CD4-positive, CD25-positive, alpha-beta regulatory T cell (primary cell): ENCODE data around the gene STAMBP. TPM values are rescaled to one million over a fixed set of nuclear protein-coding genes. Genes with fewer than 3 reads are reported as not detected.

ENCODE experiments used
- ATAC-seq, 2 donors: fragments of 150-1000 bp; cut with Tn5 transposase; one replicate each; pipeline ENCODE4 v1.10.0; 2021; ENCODE audit warnings: low read depth in 2 of 2, moderate number of reproducible peaks in 2 of 2, moderate library complexity in 1 of 2
- DNase-seq, 3 donors: peaks; one replicate each; pipeline versions ENCODE4 v3.0.0 to v3.0.0-alpha.2; 2012 to 2022; ENCODE audit warnings: mixed read lengths in 1 of 3
- H3K27ac ChIP-seq: one replicate; pipeline ENCODE4 v1.7.0; 2013; ENCODE audit warnings: mild to moderate bottlenecking, low read length; ENCODE audit not compliant: insufficient read depth, poor library complexity, severe bottlenecking
- H3K27me3 ChIP-seq: one replicate; pipeline ENCODE4 v1.7.0; 2013; ENCODE audit warnings: low read length; ENCODE audit not compliant: control insufficient read depth, insufficient read depth
- H3K36me3 ChIP-seq: one replicate; pipeline ENCODE4 v1.7.0; 2013; ENCODE audit warnings: mild to moderate bottlenecking, low read length, moderate library complexity; ENCODE audit not compliant: control insufficient read depth, insufficient read depth
- H3K4me1 ChIP-seq: 2 replicates; pipeline ENCODE4 v1.7.0; 2013; ENCODE audit warnings: mild to moderate bottlenecking, low read length; ENCODE audit not compliant: insufficient read depth, control insufficient read depth, poor library complexity, severe bottlenecking
- H3K4me3 ChIP-seq: one replicate; pipeline ENCODE4 v1.7.0; 2013; ENCODE audit warnings: low read depth, mild to moderate bottlenecking, low read length, moderate library complexity
- H3K9me3 ChIP-seq, 2 experiments: 1 replicate in 1 of 2; 2 replicates in 1 of 2; pipeline ENCODE4 v1.7.0; 2013; ENCODE audit warnings: low read length in 2 of 2, mild to moderate bottlenecking in 1 of 2, moderate library complexity in 1 of 2; ENCODE audit not compliant: control insufficient read depth in 2 of 2
- H3K27ac Mint-ChIP-seq, 3 donors: one replicate each; pipeline ENCODE4 v1.8.0; 2020 to 2022; ENCODE audit warnings: mild to moderate bottlenecking in 3 of 3, mixed read lengths in 3 of 3, moderate library complexity in 2 of 3
- H3K27me3 Mint-ChIP-seq: one replicate; pipeline ENCODE4 v1.8.0; 2022; ENCODE audit warnings: mild to moderate bottlenecking, mixed read lengths
- H3K36me3 Mint-ChIP-seq: one replicate; pipeline ENCODE4 v1.8.0; 2020; ENCODE audit warnings: mixed read lengths
- H3K4me1 Mint-ChIP-seq, 4 donors: one replicate each; pipeline ENCODE4 v1.8.0; 2020 to 2022; ENCODE audit warnings: mixed read lengths in 4 of 4, mild to moderate bottlenecking in 1 of 4
- H3K4me3 Mint-ChIP-seq, 4 donors: one replicate each; pipeline ENCODE4 v1.8.0; 2020 to 2022; ENCODE audit warnings: mild to moderate bottlenecking in 4 of 4, mixed read lengths in 4 of 4, moderate library complexity in 3 of 4
- H3K9me3 Mint-ChIP-seq, 7 donors: one replicate each; pipeline ENCODE4 v1.8.0; 2020 to 2022; ENCODE audit warnings: mixed read lengths in 7 of 7, mild to moderate bottlenecking in 3 of 7, moderate library complexity in 2 of 7
- polyA plus RNA-seq, 4 donors: library from polyadenylated mRNA; unstranded; fragments of 300-500 nt; fragmentation: Illumina TruSeq; gene quantifications; one replicate each; pipeline ENCODE4 v1.2.3, GENCODE V29; 2021
- total RNA-seq: library from RNA; stranded (reverse); gene quantifications from one replicate; pipeline ENCODE4 v1.2.3, GENCODE V29; 2022

The STAMBP gene
- total and polyA plus RNA-seq, 5 donors from 2014 or later: 32.9 to 66.4 (median 49.8) TPM

DNA sequence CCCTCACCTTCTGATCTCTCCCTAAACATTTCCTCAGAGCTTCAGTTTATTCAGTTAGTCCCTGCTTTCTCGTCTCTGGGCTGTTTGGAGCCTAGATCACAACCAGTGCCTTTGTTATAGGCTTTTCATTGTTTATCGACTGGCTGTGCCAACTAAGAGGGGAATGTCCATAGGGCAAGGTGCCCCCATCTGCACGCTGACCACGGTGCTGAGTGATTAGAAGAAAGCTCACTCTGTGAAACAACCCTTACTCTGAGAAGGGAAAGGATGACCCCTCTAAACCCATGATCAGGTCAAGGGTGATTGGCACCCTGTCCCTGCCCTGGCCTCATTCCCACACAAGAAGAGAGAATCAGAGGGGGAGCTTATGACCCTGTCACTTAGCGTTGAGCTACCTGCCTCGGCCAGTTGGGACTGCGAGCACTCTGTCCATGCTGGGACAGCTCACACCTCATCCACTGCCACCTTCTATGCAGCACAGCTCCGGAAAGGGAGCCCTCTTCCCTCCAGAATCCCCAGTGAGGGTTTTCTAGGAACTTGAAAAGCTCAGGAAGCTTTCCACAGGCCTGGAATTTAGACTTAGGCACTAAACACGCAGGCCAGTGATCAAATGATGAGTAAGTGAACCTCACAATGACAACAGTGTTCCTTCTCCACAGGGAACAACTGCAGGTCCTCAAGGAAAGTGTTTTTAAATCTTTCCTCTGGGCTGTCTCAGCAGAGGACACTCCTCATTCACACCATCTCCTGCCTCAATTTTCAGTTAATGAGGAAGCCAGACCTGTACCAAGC, 61.7 kb downstream of the STAMBP start:
- Histone ChIP-seq H3K4me1 (no peaks in the 10 kb centered on the region), H3K4me3 (no peak overlapping the region), H3K9me3 (no peaks in the 10 kb centered on the region), H3K27me3 (no peaks in the 10 kb centered on the region), H3K36me3 (no peaks in the 10 kb centered on the region), H3K27ac (no peak overlapping the region)
- DNase-seq (no peak), ATAC-seq (no peak)
- peaks cover 0 to 3% (median 0%) of the 10 kb centered on the region in 7 donors for H3K9me3 Mint-ChIP-seq
- H3K27me3 Mint-ChIP-seq: peaks cover 8% of the 10 kb centered on the region
- no peak overlapping the region for H3K4me3 Mint-ChIP-seq
- peaks cover 6 to 38% (median 11%) of the 10 kb centered on the region in 4 donors for H3K4me1 Mint-ChIP-seq
- H3K36me3 Mint-ChIP-seq: no peaks in the 10 kb centered on the region
- peak overlapping the region in 1 of 3 donors; percentile 28 for H3K27ac Mint-ChIP-seq

DNA sequence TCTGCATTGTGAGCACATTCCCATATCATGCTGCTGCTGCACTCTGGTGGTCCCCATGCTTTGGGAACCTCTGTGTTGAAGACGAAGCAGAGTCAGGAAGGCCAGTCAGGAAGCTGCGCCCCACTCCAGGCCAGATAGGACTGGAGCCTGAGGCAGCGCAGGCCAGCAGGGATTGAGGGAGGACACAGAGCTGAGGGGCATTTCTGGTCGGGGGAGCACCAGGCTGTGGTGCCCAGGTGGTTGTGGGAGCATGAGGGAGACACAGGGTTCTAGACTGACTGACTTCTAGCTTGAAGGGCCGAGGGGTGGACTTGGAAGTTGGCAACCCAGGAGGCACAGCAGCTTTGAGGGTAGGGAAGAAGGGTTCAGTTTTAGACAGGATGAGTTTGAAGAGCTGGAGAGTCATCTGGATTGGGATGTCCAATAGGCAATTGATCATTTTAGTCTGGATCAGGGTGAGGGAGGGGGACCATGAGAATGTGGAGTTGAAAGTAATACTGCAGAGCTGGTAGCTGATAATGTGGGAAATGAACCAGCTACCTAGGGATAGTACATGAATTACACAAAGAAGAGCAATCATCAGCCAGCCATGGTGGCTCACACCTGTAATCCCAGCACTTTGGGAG, 62.6 kb downstream of the STAMBP start:
- Mint-ChIP-seq H3K27ac (peak overlapping the region in 2 of 3 donors; percentile 28 to 34), H3K36me3 (no peaks in the 10 kb centered on the region), H3K4me3 (no peak overlapping the region), H3K4me1 (peaks cover 6 to 35% (median 9%) of the 10 kb centered on the region in 4 donors), H3K27me3 (peaks cover 4% of the 10 kb centered on the region), H3K9me3 (peaks cover 0 to 2% (median 0%) of the 10 kb centered on the region in 7 donors)
- no peaks in the 10 kb centered on the region for H3K4me1 ChIP-seq
- H3K9me3 ChIP-seq: no peaks in the 10 kb centered on the region
- ATAC-seq (no peak), DNase-seq (no peak)
- H3K27ac ChIP-seq: no peak overlapping the region
- H3K27me3 ChIP-seq: no peaks in the 10 kb centered on the region
- no peaks in the 10 kb centered on the region for H3K36me3 ChIP-seq
- H3K4me3 ChIP-seq: no peak overlapping the region

DNA sequence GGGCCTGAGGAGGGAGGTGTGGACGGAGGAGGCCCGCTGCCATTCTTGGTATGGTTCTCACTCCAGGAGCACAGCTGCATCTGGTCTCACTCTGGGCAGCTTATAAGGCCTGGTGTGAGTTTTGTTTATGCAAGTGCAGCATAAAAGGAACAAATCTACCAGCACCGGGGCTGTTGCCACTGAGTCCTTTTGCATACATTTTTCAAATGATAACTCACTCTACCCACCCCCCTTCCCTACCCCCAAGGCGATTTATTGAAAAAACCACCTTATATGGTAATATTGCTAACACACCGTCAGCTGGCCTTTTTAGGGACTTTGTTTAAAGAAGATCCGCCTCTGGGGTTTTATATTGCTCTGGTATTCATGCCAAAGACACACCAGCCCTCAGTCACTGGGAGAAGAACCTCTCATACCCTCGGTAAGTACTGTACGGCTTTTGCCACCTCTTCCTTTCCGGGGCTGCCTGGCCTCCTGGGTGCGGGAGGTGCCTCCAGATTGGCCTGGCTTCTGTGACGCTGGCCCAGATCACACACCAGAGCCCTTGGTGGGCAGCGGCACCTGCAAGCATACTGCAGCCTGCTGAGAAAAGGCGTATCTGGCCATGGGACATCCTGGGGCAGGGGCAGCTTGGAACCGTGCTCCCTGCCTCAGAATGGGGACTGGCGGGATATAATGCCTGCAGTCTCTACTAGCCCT, 64.0 kb downstream of the STAMBP start, which contains the start of gene ACTG2:
TSS of gene ACTG2 (plus strand) at position 378 of the 699 bp plus-strand sequence. CDS start 8,304 bp downstream, outside the sequence.
- Histone ChIP-seq H3K27me3 (no peaks in the 10 kb centered on the region), H3K9me3 (no peaks in the 10 kb centered on the region), H3K4me3 (no peak within 1 kb of the TSS), H3K27ac (no peak within 1 kb of the TSS), H3K36me3 (no peaks in the 10 kb centered on the region), H3K4me1 (no peaks in the 10 kb centered on the region)
- H3K9me3 Mint-ChIP-seq: no peaks in the 10 kb centered on the region
- H3K27me3 Mint-ChIP-seq: peaks cover 4% of the 10 kb centered on the region
- no peak for ATAC-seq
- H3K36me3 Mint-ChIP-seq: no peaks in the 10 kb centered on the region
- no peak for DNase-seq
- peak within 1 kb of the TSS in 2 of 3 donors; percentile 36 to 41 for H3K27ac Mint-ChIP-seq
- no peak within 1 kb of the TSS for H3K4me3 Mint-ChIP-seq
- H3K4me1 Mint-ChIP-seq: peaks cover 6 to 32% (median 8%) of the 10 kb centered on the region in 4 donors

DNA sequence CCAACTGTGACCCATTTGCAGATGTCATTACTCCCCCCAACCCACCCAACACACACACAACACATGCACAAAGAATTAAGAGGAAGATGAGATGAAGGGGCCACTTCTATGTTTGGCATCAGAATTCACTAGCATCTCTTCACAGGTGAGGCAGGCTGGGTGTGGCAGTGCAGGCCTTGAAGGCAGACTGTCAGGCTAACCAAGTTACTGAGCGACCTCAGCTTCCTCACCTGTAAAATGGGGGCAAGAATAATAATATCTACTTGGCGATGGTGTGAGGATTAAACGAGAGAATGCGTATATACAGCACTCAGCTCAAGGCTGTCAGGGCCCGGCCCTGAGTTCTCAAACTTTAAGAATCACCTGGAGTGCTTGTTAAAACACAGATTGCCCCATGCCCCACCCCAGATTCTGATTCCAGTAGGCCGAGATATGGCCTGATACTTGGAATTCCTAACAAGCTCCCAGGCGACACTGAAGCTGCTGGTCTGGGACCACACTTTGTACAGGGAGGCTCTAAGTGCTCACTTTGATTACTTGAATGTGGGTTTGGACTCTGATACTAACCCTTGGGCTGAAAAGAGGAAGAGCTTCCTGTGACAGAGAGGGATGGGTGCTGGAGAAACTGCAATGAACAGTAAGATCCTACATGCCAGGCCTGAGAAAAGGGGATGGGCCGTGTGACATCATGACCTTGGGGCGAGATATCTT, 65.2 kb downstream of the STAMBP start:
- Mint-ChIP-seq H3K27ac (peak overlapping the region; percentile 56 to 83 (median 83)), H3K9me3 (no peaks in the 10 kb centered on the region), H3K27me3 (peaks cover 4% of the 10 kb centered on the region), H3K4me1 (peaks cover 0 to 23% (median 4%) of the 10 kb centered on the region in 4 donors), H3K36me3 (no peaks in the 10 kb centered on the region), H3K4me3 (no peak overlapping the region)
- ATAC-seq (no peak), DNase-seq (peak in 1 of 3 donors; percentile 30)
- Histone ChIP-seq H3K36me3 (no peaks in the 10 kb centered on the region), H3K27me3 (no peaks in the 10 kb centered on the region), H3K9me3 (no peaks in the 10 kb centered on the region), H3K4me3 (no peak overlapping the region), H3K27ac (no peak overlapping the region), H3K4me1 (no peaks in the 10 kb centered on the region)

DNA sequence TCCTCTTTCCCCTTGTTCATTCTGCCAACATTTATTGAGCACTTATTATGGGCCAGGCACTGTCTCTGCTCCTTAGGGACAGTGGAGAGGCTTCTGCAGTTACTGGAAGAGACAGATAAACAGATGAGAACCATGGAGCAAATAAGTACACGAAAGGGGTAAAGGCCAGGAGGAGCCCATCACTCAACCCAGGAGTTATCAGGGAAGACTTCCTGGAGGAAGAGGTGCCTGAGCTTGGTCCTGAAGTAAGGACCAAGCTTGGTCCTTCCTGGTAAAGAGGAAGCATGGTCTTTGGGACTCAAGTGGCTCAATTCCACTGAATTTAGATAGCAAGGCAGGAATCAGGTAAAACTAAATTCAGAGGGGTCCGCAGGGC, 65.7 kb downstream of the STAMBP start:
- Histone ChIP-seq H3K9me3 (no peaks in the 10 kb centered on the region), H3K36me3 (no peaks in the 10 kb centered on the region), H3K27me3 (no peaks in the 10 kb centered on the region), H3K27ac (no peak overlapping the region), H3K4me1 (no peaks in the 10 kb centered on the region), H3K4me3 (no peak overlapping the region)
- H3K36me3 Mint-ChIP-seq: no peaks in the 10 kb centered on the region
- peaks cover 4% of the 10 kb centered on the region for H3K27me3 Mint-ChIP-seq
- DNase-seq (no peak), ATAC-seq (no peak)
- H3K27ac Mint-ChIP-seq: peak overlapping the region; percentile 56 to 83 (median 83)
- H3K4me3 Mint-ChIP-seq: no peak overlapping the region
- H3K9me3 Mint-ChIP-seq: no peaks in the 10 kb centered on the region
- peaks cover 0 to 23% (median 4%) of the 10 kb centered on the region in 4 donors for H3K4me1 Mint-ChIP-seq

DNA sequence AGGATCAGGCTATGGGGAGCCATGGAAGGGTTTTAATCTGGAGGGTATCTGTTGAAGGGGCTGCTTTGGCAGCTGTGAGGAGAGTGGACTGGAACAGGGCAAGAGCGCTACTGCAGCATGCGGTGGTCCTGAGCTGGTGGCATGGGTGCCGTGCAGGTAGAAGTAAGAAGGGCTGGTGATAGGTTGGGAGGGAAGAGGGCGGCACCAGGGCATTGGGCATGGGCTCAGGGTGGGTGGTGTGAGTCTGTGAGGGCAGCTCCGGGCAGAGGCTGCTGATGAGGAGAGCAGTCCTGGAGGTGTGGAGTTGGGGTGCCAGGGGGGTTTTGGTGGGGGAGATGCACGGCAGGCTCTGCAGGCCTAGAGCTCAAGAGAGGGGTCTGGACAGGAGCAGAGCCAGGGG, 66.1 kb downstream of the STAMBP start:
- Mint-ChIP-seq H3K27ac (peak overlapping the region; percentile 38 to 83 (median 83)), H3K4me1 (peaks cover 0 to 23% (median 4%) of the 10 kb centered on the region in 4 donors), H3K4me3 (peak overlapping the region in 1 of 4 donors; percentile 44)

DNA sequence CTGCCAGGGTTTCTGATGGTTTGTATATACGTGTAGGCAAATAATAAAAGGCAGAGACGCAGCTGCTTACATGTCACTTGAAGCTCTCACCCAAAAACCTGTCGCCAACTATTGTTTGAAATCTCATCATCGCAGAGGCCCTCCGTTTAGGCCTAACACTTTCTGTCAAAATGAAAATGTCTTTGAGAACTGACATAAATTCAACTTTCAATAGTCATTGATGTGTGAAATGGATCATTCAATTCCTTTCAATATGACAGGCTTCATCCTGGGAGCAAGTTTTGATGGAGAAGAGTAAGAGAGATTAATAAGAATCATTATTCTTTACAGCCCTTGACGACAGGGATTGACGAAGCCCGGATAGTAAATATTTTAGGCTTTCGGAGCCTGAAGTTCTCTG, 66.7 kb downstream of the STAMBP start:
- Mint-ChIP-seq H3K27ac (peak overlapping the region in 2 of 3 donors; percentile 63 to 83), H3K27me3 (peaks cover 4% of the 10 kb centered on the region), H3K9me3 (no peaks in the 10 kb centered on the region), H3K4me1 (peaks cover 0 to 23% (median 4%) of the 10 kb centered on the region in 4 donors), H3K36me3 (no peaks in the 10 kb centered on the region), H3K4me3 (no peak overlapping the region)
- H3K4me3 ChIP-seq: no peak overlapping the region
- no peaks in the 10 kb centered on the region for H3K27me3 ChIP-seq
- H3K27ac ChIP-seq: no peak overlapping the region
- H3K4me1 ChIP-seq: no peaks in the 10 kb centered on the region
- no peaks in the 10 kb centered on the region for H3K36me3 ChIP-seq
- ATAC-seq (no peak), DNase-seq (no peak)
- H3K9me3 ChIP-seq: no peaks in the 10 kb centered on the region

More for the DNA sequence above, 66.1 kb downstream of the STAMBP start:
- ATAC-seq (no peak), DNase-seq (no peak)
- Histone ChIP-seq H3K4me1 (no peaks in the 10 kb centered on the region), H3K9me3 (no peaks in the 10 kb centered on the region), H3K27me3 (no peaks in the 10 kb centered on the region), H3K4me3 (no peak overlapping the region), H3K27ac (no peak overlapping the region), H3K36me3 (no peaks in the 10 kb centered on the region)
- no peaks in the 10 kb centered on the region for H3K9me3 Mint-ChIP-seq
- peaks cover 4% of the 10 kb centered on the region for H3K27me3 Mint-ChIP-seq
- no peaks in the 10 kb centered on the region for H3K36me3 Mint-ChIP-seq
